ENCODE data around the gene ZNF611. TPM values are rescaled to one million over a fixed set of nuclear protein-coding genes. Genes with fewer than 3 reads are reported as not detected.
A peak's percentile ranks its signal among the peaks of the same experiment; 100 is the strongest.

ZNF611 gene
- total RNA-seq, 1 donor from 2014 or later, result 16.1 TPM

GRCh38 chr19:52669586-52669985 is 65.3 kb downstream of the ZNF611 start:
- DNase-seq (ENCODE audit: extremely low spot score, unreplicated experiment), result no peak
- Mint-ChIP-seq H3K27me3 (ENCODE audit: unreplicated experiment) (no peaks in the 10 kb centered on the region), H3K9me3 (ENCODE audit: unreplicated experiment) (no peaks in the 10 kb centered on the region), H3K27ac (ENCODE audit: unreplicated experiment) (no peak overlapping the region), H3K4me1 (ENCODE audit: unreplicated experiment) (peaks cover 14% of the 10 kb centered on the region), H3K4me3 (ENCODE audit: unreplicated experiment) (no peak overlapping the region), H3K36me3 (ENCODE audit: unreplicated experiment) (peaks cover 4% of the 10 kb centered on the region)
- no peak for TF ChIP-seq CTCF (IDR thresholded peaks at IDR 0.05)

DNA sequence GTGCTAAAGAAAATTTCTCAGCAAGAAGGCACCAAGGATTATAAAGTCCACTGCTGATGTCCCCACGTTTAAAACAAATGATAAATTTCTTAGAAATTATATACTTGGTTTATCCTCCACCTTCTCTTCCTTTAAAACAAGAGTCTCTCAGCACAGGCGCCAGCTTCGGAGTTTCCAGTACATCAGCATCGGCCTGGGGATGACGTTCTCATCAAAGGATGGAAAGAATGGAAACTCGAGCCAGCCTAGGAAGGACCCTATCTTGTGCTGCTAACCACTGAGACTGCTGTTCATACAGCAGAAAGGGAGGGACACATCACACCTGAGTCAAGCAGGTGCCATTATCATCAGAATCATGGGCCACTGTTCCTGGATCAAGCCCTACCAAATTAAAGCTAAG is 66.9 kb downstream of the ZNF611 start:
- H3K4me1 Mint-ChIP-seq (ENCODE audit: unreplicated experiment), result peaks cover 14% of the 10 kb centered on the region
- no peak for TF ChIP-seq CTCF (IDR thresholded peaks at IDR 0.05)
- H3K36me3 Mint-ChIP-seq (ENCODE audit: unreplicated experiment), result peaks cover 5% of the 10 kb centered on the region
- no peaks in the 10 kb centered on the region for H3K27me3 Mint-ChIP-seq (ENCODE audit: unreplicated experiment)
- DNase-seq (ENCODE audit: extremely low spot score, unreplicated experiment), result no peak
- no peak overlapping the region for H3K27ac Mint-ChIP-seq (ENCODE audit: unreplicated experiment)
- H3K4me3 Mint-ChIP-seq (ENCODE audit: unreplicated experiment), result no peak overlapping the region
- no peaks in the 10 kb centered on the region for H3K9me3 Mint-ChIP-seq (ENCODE audit: unreplicated experiment)

GRCh38 chr19:52666506-52666905 is 68.3 kb downstream of the ZNF611 start:
- no peak overlapping the region for H3K4me3 Mint-ChIP-seq (ENCODE audit: unreplicated experiment)
- no peaks in the 10 kb centered on the region for H3K27me3 Mint-ChIP-seq (ENCODE audit: unreplicated experiment)
- peaks cover 9% of the 10 kb centered on the region for H3K36me3 Mint-ChIP-seq (ENCODE audit: unreplicated experiment)
- peaks cover 14% of the 10 kb centered on the region for H3K4me1 Mint-ChIP-seq (ENCODE audit: unreplicated experiment)
- no peak for TF ChIP-seq CTCF (IDR thresholded peaks at IDR 0.05)
- H3K9me3 Mint-ChIP-seq (ENCODE audit: unreplicated experiment), result no peaks in the 10 kb centered on the region
- DNase-seq (ENCODE audit: extremely low spot score, unreplicated experiment), result no peak
- no peak overlapping the region for H3K27ac Mint-ChIP-seq (ENCODE audit: unreplicated experiment)

- H3K36me3 Mint-ChIP-seq (ENCODE audit: unreplicated experiment), result peaks cover 11% of the 10 kb centered on the region
- H3K4me1 Mint-ChIP-seq (ENCODE audit: unreplicated experiment), result peaks cover 18% of the 10 kb centered on the region
- DNase-seq (ENCODE audit: extremely low spot score, unreplicated experiment), result no peak
Measured at GRCh38 chr19:52665529-52665928, 69.3 kb downstream of the ZNF611 start.

DNA sequence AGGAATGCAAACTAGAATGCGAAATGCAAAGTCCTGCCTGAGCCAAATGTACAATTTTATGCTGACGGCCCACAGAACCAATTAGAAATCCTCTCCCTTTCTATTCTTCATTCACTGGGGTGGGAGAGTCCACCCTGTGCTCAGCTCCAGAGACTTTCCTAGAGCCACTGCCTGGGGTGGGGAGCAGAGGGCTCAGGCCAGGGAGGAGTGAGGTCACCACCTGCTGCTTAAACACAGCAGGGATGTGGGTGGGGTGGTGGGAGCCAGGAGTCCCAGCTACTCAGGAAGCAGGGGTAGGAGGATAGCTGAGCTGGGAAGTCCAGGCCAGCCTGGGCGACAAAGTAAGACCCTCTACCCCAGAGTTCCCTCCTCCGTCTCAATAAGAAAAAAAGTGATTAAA is 69.8 kb downstream of the ZNF611 start:
- Mint-ChIP-seq H3K27ac (ENCODE audit: unreplicated experiment) (peak overlapping the region; percentile 14), H3K36me3 (ENCODE audit: unreplicated experiment) (peaks cover 14% of the 10 kb centered on the region), H3K4me3 (ENCODE audit: unreplicated experiment) (no peak overlapping the region), H3K9me3 (ENCODE audit: unreplicated experiment) (no peaks in the 10 kb centered on the region), H3K4me1 (ENCODE audit: unreplicated experiment) (peaks cover 18% of the 10 kb centered on the region), H3K27me3 (ENCODE audit: unreplicated experiment) (no peaks in the 10 kb centered on the region)
- no peak for TF ChIP-seq CTCF (IDR thresholded peaks at IDR 0.05)
- no peak for DNase-seq (ENCODE audit: extremely low spot score, unreplicated experiment)

More at GRCh38 chr19:52665529-52665928, 69.3 kb downstream of the ZNF611 start:
- H3K27me3 Mint-ChIP-seq (ENCODE audit: unreplicated experiment), result no peaks in the 10 kb centered on the region
- H3K27ac Mint-ChIP-seq (ENCODE audit: unreplicated experiment), result no peak overlapping the region
- no peak overlapping the region for H3K4me3 Mint-ChIP-seq (ENCODE audit: unreplicated experiment)
- TF ChIP-seq CTCF (IDR thresholded peaks at IDR 0.05), result no peak
- no peaks in the 10 kb centered on the region for H3K9me3 Mint-ChIP-seq (ENCODE audit: unreplicated experiment)
